Measurements from ENCODE around the gene VGLL4. TPM values are rescaled to one million over a fixed set of nuclear protein-coding genes. Genes with fewer than 3 reads are reported as not detected.

Gene VGLL4
- total RNA-seq, 1 donor from 2014 or later: 82.6 TPM

GRCh38 chr3:11536936-11537612 lies 106.6 kb downstream of the VGLL4 start:
- peak overlapping the region; percentile 68 for H3K27ac Mint-ChIP-seq
- H3K4me1 Mint-ChIP-seq: peaks cover 46% of the 10 kb centered on the region

GRCh38 chr3:11536132-11536935 lies 107.4 kb downstream of the VGLL4 start:
- Mint-ChIP-seq H3K27ac (peak overlapping the region; percentile 68), H3K27me3 (ENCODE audit: insufficient read depth, low read depth) (peaks cover 8% of the 10 kb centered on the region), H3K36me3 (peaks cover 8% of the 10 kb centered on the region), H3K9me3 (peaks cover 6% of the 10 kb centered on the region), H3K4me1 (peaks cover 48% of the 10 kb centered on the region), H3K4me3 (no peak overlapping the region)
- no peaks in the 10 kb centered on the region for H4K20me1 ChIP-seq (ENCODE audit: low read depth)
- no peak for DNase-seq (ENCODE audit: low spot score)
- no peaks in the 10 kb centered on the region for H3K79me2 ChIP-seq (ENCODE audit: low read depth)
- no peaks in the 10 kb centered on the region for H3K9me3 ChIP-seq (ENCODE audit: low read depth)
- H3K27ac ChIP-seq: no peak overlapping the region
- no peak for TF ChIP-seq EZH2phosphoT487 (IDR thresholded peaks at IDR 0.05)
- TF ChIP-seq CTCF (IDR thresholded peaks at IDR 0.05): no peak
- TF ChIP-seq EZH2 (IDR thresholded peaks at IDR 0.05): no peak
- H3K4me2 ChIP-seq: no peak overlapping the region
- H3K4me1 ChIP-seq: peaks cover 19% of the 10 kb centered on the region
- H3K36me3 ChIP-seq: no peaks in the 10 kb centered on the region
- no peak overlapping the region for H2AFZ ChIP-seq (replicated peaks)
- H3K4me3 ChIP-seq: no peak overlapping the region
- no peaks in the 10 kb centered on the region for H3K27me3 ChIP-seq
- no peak overlapping the region for H3K9ac ChIP-seq
- H3F3A ChIP-seq (ENCODE audit: low read depth): no peaks in the 10 kb centered on the region

More at GRCh38 chr3:11536936-11537612, 106.6 kb downstream of the VGLL4 start:
- no peaks in the 10 kb centered on the region for H3K27me3 ChIP-seq
- Mint-ChIP-seq H3K36me3 (peaks cover 10% of the 10 kb centered on the region), H3K27me3 (ENCODE audit: insufficient read depth, low read depth) (peaks cover 5% of the 10 kb centered on the region), H3K9me3 (peaks cover 6% of the 10 kb centered on the region), H3K4me3 (no peak overlapping the region)
- peaks cover 19% of the 10 kb centered on the region for H3K4me1 ChIP-seq
- TF ChIP-seq EZH2phosphoT487 (IDR thresholded peaks at IDR 0.05) (no peak), EZH2 (IDR thresholded peaks at IDR 0.05) (no peak), CTCF (IDR thresholded peaks at IDR 0.05) (no peak)
- no peak overlapping the region for H3K4me2 ChIP-seq
- no peaks in the 10 kb centered on the region for H3K9me3 ChIP-seq (ENCODE audit: low read depth)
- no peaks in the 10 kb centered on the region for H3K79me2 ChIP-seq (ENCODE audit: low read depth)
- H3K27ac ChIP-seq: no peak overlapping the region
- no peaks in the 10 kb centered on the region for H3F3A ChIP-seq (ENCODE audit: low read depth)
- H4K20me1 ChIP-seq (ENCODE audit: low read depth): no peaks in the 10 kb centered on the region
- no peaks in the 10 kb centered on the region for H3K36me3 ChIP-seq
- H3K9ac ChIP-seq: no peak overlapping the region
- no peak overlapping the region for H3K4me3 ChIP-seq
- DNase-seq (ENCODE audit: low spot score): no peak
- no peak overlapping the region for H2AFZ ChIP-seq (replicated peaks)

GRCh38 chr3:11535243-11535960 lies 108.3 kb downstream of the VGLL4 start:
- Histone ChIP-seq H3K27me3 (no peaks in the 10 kb centered on the region), H3K36me3 (no peaks in the 10 kb centered on the region), H3K4me2 (no peak overlapping the region), H3K9me3 (ENCODE audit: low read depth) (no peaks in the 10 kb centered on the region), H3K27ac (no peak overlapping the region), H3K9ac (no peak overlapping the region), H4K20me1 (ENCODE audit: low read depth) (no peaks in the 10 kb centered on the region), H2AFZ (replicated peaks) (no peak overlapping the region), H3K79me2 (ENCODE audit: low read depth) (no peaks in the 10 kb centered on the region), H3F3A (ENCODE audit: low read depth) (no peaks in the 10 kb centered on the region), H3K4me3 (no peak overlapping the region), H3K4me1 (peaks cover 19% of the 10 kb centered on the region)
- no peak overlapping the region for H3K27ac Mint-ChIP-seq
- no peak for DNase-seq (ENCODE audit: low spot score)
- no peak for TF ChIP-seq CTCF (IDR thresholded peaks at IDR 0.05)
- no peak for TF ChIP-seq EZH2 (IDR thresholded peaks at IDR 0.05)
- no peak for TF ChIP-seq EZH2phosphoT487 (IDR thresholded peaks at IDR 0.05)
- H3K27me3 Mint-ChIP-seq (ENCODE audit: insufficient read depth, low read depth): peaks cover 8% of the 10 kb centered on the region
- peaks cover 54% of the 10 kb centered on the region for H3K4me1 Mint-ChIP-seq
- H3K36me3 Mint-ChIP-seq: peaks cover 8% of the 10 kb centered on the region
- H3K4me3 Mint-ChIP-seq: no peak overlapping the region
- H3K9me3 Mint-ChIP-seq: peaks cover 6% of the 10 kb centered on the region

Data from neural progenitor cell (in vitro differentiated cells).